CD14-positive monocyte (primary cell): ENCODE results near the gene GPC5. TPM values are rescaled to one million over a fixed set of nuclear protein-coding genes. Genes with fewer than 3 reads are reported as not detected.

ENCODE experiments used
- DNase-seq, 3 donors: peaks; one replicate each; pipeline ENCODE4 v3.0.0-alpha.2; 2011 to 2022
- H2AFZ ChIP-seq: 2 replicates; pipeline ENCODE4 v1.6.0; 2012; ENCODE audit warnings: mild to moderate bottlenecking, low read depth, low read length, inconsistent platforms; ENCODE audit not compliant: insufficient read depth, poor library complexity, severe bottlenecking
- H3K27ac ChIP-seq, 2 donors: 1 replicate in 1 of 2; 2 replicates in 1 of 2; pipeline ENCODE4 v1.5.1; 2012 to 2013; ENCODE audit warnings: low read length in 2 of 2, control low read depth in 1 of 2, inconsistent platforms in 1 of 2, low read depth in 1 of 2, mild to moderate bottlenecking in 1 of 2
- H3K27me3 ChIP-seq, 2 donors: one replicate each; pipeline versions ENCODE4 v1.6.0 to v1.6.1; 2011 to 2013; ENCODE audit warnings: low read length in 2 of 2; ENCODE audit not compliant: control insufficient read depth in 2 of 2, insufficient read depth in 2 of 2
- H3K36me3 ChIP-seq, 2 donors: replicated peaks in 1 of 2; 1 replicate in 1 of 2; 2 replicates in 1 of 2; pipeline versions ENCODE4 v1.5.1 to v1.6.1; 2012 to 2013; ENCODE audit warnings: low read length in 2 of 2, control low read depth in 1 of 2, inconsistent platforms in 1 of 2, mild to moderate bottlenecking in 1 of 2; ENCODE audit not compliant: insufficient read depth in 2 of 2, control insufficient read depth in 1 of 2
- H3K4me1 ChIP-seq, 2 donors: 1 replicate in 1 of 2; 2 replicates in 1 of 2; pipeline versions ENCODE4 v1.5.1 to v1.6.1; 2012 to 2013; ENCODE audit warnings: low read length in 2 of 2, control low read depth in 1 of 2, inconsistent platforms in 1 of 2, mild to moderate bottlenecking in 1 of 2, moderate library complexity in 1 of 2; ENCODE audit not compliant: insufficient read depth in 2 of 2, control insufficient read depth in 1 of 2
- H3K4me2 ChIP-seq: replicated peaks from 2 replicates; pipeline ENCODE3; 2012; ENCODE audit warnings: low read length, moderate library complexity, mild to moderate bottlenecking; ENCODE audit not compliant: poor library complexity, severe bottlenecking; ENCODE audit errors: extremely low read depth
- H3K4me3 ChIP-seq, 3 experiments: fragments of 200-600 bp in 1 of 3; sonication (generic) in 1 of 3; replicated peaks in 1 of 3; 1 replicate in 2 of 3; 2 replicates in 1 of 3; pipeline ENCODE4 v1.5.1; 2011 to 2013; ENCODE audit warnings: low read length in 3 of 3, mild to moderate bottlenecking in 3 of 3, control low read depth in 2 of 3, low read depth in 2 of 3, inconsistent platforms in 1 of 3, moderate library complexity in 1 of 3
- H3K79me2 ChIP-seq: 2 replicates; pipeline ENCODE4 v1.6.0; 2012; ENCODE audit warnings: mild to moderate bottlenecking, control low read depth, inconsistent platforms, low read length, moderate library complexity; ENCODE audit not compliant: insufficient read depth
- H3K9ac ChIP-seq: 2 replicates; pipeline ENCODE4 v1.6.0; 2017; ENCODE audit warnings: low read length, mild to moderate bottlenecking; ENCODE audit not compliant: insufficient read depth, poor library complexity, severe bottlenecking
- H3K9me3 ChIP-seq, 2 donors: replicated peaks in 1 of 2; 1 replicate in 1 of 2; 2 replicates in 1 of 2; pipeline versions ENCODE4 v1.5.1 to v1.6.1; 2012 to 2013; ENCODE audit warnings: low read length in 2 of 2, control low read depth in 1 of 2; ENCODE audit not compliant: control insufficient read depth in 1 of 2, insufficient read depth in 1 of 2
- H4K20me1 ChIP-seq: 2 replicates; pipeline ENCODE4 v1.6.0; 2012; ENCODE audit warnings: mild to moderate bottlenecking, low read length, control low read depth, moderate library complexity; ENCODE audit not compliant: insufficient read depth
- H3K27ac Mint-ChIP-seq, 7 donors: one replicate each; pipeline ENCODE4 v1.8.0; 2020; ENCODE audit warnings: mild to moderate bottlenecking in 7 of 7, mixed read lengths in 7 of 7, moderate library complexity in 6 of 7, inconsistent platforms in 2 of 7
- H3K27me3 Mint-ChIP-seq, 3 donors: one replicate each; pipeline ENCODE4 v1.8.0; 2021 to 2022; ENCODE audit warnings: low read depth in 3 of 3, mild to moderate bottlenecking in 3 of 3, mixed read lengths in 3 of 3, moderate library complexity in 3 of 3, inconsistent platforms in 1 of 3
- H3K36me3 Mint-ChIP-seq, 2 donors: one replicate each; pipeline ENCODE4 v1.8.0; 2020; ENCODE audit warnings: mixed read lengths in 2 of 2, inconsistent platforms in 1 of 2, mild to moderate bottlenecking in 1 of 2
- H3K4me1 Mint-ChIP-seq: one replicate; pipeline ENCODE4 v1.8.0; 2020; ENCODE audit warnings: mild to moderate bottlenecking, mixed read lengths
- H3K4me3 Mint-ChIP-seq, 2 donors: one replicate each; pipeline ENCODE4 v1.8.0; 2020; ENCODE audit warnings: mild to moderate bottlenecking in 2 of 2, mixed read lengths in 2 of 2, moderate library complexity in 1 of 2
- H3K9me3 Mint-ChIP-seq, 7 donors: one replicate each; pipeline ENCODE4 v1.8.0; 2020 to 2022; ENCODE audit warnings: mixed read lengths in 7 of 7, mild to moderate bottlenecking in 6 of 7, moderate library complexity in 6 of 7, inconsistent platforms in 2 of 7
- WGBS: methylation state at CpG from one replicate; pipeline ENCODE4 v1.1.5; 2013; ENCODE audit warnings: missing lambda C conversion rate; ENCODE audit not compliant: insufficient coverage; 5-methylcytosine and 5-hydroxymethylcytosine counted together
- intact Hi-C, 2 donors: fragments of 100-400 bp; cut with micrococcal nuclease; formaldehyde crosslinking; loops; one replicate each; pipeline versions ENCODE4 v1.15.0 to v1.15.1; 2023
- polyA plus RNA-seq, 3 donors: library from polyadenylated mRNA; depleted of rRNA in 1 of 3; unstranded in 2 of 3; stranded (reverse) in 1 of 3; fragments of 300-500 nt in 2 of 3; fragments of >200 nt in 1 of 3; fragmentation: Illumina TruSeq in 2 of 3; gene quantifications; 1 replicate in 2 of 3; 2 replicates in 1 of 3; pipeline ENCODE4 v1.2.3, GENCODE V29; 2012 to 2021
- TF ChIP-seq, protein P1 (sequence below): fragments of 200-600 bp; IDR thresholded peaks from one replicate; pipeline ENCODE4 v1.8.0; 2022; ENCODE audit warnings: antibody characterized with exemption, mild to moderate bottlenecking

The GPC5 gene
- polyA plus RNA-seq, 3 donors = not detected

DNA sequence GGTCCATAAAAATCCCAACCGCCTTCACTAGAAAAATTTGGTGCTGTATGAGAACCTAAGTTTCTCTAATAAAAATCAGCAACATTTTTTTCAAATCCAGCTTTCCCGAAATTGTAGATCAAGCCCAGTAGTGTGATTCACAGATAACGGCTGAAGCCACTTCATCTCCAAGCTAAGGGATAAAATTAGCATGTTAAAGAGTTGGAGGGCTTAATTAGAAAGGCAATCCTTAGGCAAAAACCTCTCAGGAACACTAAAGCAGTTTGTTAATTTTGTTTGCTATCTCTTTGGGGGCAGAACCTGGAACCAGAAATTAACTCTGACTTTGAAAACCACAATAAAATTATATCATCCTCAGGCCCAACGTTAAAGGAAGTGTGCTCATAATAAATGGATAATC, 820.2 kb downstream of the GPC5 start:
- no peak overlapping the region for H2AFZ ChIP-seq
- Mint-ChIP-seq H3K4me3 (no peak overlapping the region), H3K36me3 (no peaks in the 10 kb centered on the region), H3K27ac (no peak overlapping the region), H3K27me3 (no peaks in the 10 kb centered on the region), H3K4me1 (no peaks in the 10 kb centered on the region), H3K9me3 (peaks cover 0 to 10% (median 5%) of the 10 kb centered on the region in 7 donors)
- DNase-seq = no peak
- TF ChIP-seq, protein P1, sequence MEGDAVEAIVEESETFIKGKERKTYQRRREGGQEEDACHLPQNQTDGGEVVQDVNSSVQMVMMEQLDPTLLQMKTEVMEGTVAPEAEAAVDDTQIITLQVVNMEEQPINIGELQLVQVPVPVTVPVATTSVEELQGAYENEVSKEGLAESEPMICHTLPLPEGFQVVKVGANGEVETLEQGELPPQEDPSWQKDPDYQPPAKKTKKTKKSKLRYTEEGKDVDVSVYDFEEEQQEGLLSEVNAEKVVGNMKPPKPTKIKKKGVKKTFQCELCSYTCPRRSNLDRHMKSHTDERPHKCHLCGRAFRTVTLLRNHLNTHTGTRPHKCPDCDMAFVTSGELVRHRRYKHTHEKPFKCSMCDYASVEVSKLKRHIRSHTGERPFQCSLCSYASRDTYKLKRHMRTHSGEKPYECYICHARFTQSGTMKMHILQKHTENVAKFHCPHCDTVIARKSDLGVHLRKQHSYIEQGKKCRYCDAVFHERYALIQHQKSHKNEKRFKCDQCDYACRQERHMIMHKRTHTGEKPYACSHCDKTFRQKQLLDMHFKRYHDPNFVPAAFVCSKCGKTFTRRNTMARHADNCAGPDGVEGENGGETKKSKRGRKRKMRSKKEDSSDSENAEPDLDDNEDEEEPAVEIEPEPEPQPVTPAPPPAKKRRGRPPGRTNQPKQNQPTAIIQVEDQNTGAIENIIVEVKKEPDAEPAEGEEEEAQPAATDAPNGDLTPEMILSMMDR = no peak
- no peaks in the 10 kb centered on the region for H3K79me2 ChIP-seq
- intact Hi-C loops = no loop called here
- H3K27me3 ChIP-seq = no peaks in the 10 kb centered on the region
- no peak overlapping the region for H3K9ac ChIP-seq
- H3K27ac ChIP-seq = no peak overlapping the region
- H3K36me3 ChIP-seq = no peaks in the 10 kb centered on the region
- no peak overlapping the region for H3K4me2 ChIP-seq
- peaks cover 0 to 11% of the 10 kb centered on the region in 2 donors for H3K9me3 ChIP-seq
- H4K20me1 ChIP-seq = no peaks in the 10 kb centered on the region
- no peak overlapping the region for H3K4me3 ChIP-seq
- WGBS = no CpG with 5 or more reads among the region's 4 CpGs
- H3K4me1 ChIP-seq = no peaks in the 10 kb centered on the region

DNA sequence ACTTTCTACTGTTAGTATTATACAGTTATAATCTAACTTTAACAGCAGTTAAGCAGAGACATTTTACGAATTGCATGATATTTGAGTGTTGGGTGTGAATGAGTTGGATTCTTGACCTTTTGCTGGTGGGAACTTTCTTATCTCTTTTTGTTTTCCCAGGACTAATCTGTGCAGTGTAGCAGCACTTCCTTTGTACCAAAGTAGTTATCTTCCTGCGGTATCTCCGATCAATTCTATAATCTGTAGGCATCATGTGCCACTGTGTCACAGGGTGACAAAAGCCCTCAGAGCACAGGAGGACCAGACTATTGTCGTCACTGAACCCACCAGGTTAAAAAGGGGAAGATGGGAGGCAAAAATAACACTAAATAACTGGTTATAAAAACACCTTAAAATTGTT, 823.5 kb downstream of the GPC5 start:
- Mint-ChIP-seq H3K4me1 (peaks cover 2% of the 10 kb centered on the region), H3K4me3 (no peak overlapping the region), H3K36me3 (no peaks in the 10 kb centered on the region), H3K27me3 (no peaks in the 10 kb centered on the region), H3K27ac (no peak overlapping the region), H3K9me3 (peaks cover 2 to 10% (median 4%) of the 10 kb centered on the region in 7 donors)
- Histone ChIP-seq H3K27ac (no peak overlapping the region), H3K27me3 (no peaks in the 10 kb centered on the region), H3K9ac (no peak overlapping the region), H2AFZ (no peak overlapping the region), H3K4me3 (no peak overlapping the region), H3K4me1 (no peaks in the 10 kb centered on the region), H3K36me3 (no peaks in the 10 kb centered on the region), H3K79me2 (no peaks in the 10 kb centered on the region), H3K9me3 (peaks cover 0 to 11% of the 10 kb centered on the region in 2 donors), H4K20me1 (no peaks in the 10 kb centered on the region), H3K4me2 (no peak overlapping the region)
- 25% methylated on average over 2 of the region's 4 CpGs for WGBS
- TF ChIP-seq, protein P1 = no peak
- no peak for DNase-seq
- intact Hi-C loops = no loop called here
